ENCODE data around the gene TRNT1. TPM values are rescaled to one million over a fixed set of nuclear protein-coding genes. Genes with fewer than 3 reads are reported as not detected.

The TRNT1 gene
- total RNA-seq, 1 experiment from 2014 or later, result 41.7 TPM

DNA sequence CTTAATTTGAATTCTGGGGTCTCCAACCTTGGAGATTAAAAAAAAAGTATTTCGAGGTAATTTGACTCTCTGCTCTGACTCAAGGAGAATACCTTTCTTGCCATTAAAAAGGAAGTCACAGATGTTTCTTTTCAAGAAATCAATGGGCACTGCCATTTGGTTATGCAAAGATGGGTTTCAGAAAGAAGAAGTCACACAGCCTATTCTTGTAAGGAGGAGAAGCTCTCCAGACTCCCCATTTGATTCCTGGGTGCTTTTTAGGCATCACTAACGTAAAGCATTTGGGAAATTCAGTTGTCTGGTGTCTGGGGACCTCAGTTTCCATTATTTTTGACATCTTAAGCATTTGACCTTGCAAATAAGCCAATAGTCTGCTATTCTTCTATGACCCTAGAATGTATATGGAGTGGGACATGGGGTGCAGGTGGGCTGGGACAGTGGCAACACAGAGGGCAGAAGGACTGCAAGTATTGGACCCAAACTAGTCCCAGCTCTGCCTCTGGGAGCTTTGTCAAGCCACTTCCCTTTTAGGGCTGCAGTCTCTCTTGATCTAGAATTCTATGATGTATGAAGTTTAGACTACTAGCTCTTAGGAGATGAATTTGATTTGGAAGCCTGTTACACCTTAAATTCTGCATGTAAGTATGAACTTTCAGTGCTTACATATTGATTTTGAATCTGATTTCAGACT is 44.4 kb upstream of the TRNT1 start:
- ChIA-PET POLR2A (ENCODE audit: low non-redundant PET) (no interaction called here), CTCF (no interaction called here)
- intact Hi-C loops (cut with micrococcal nuclease; ENCODE audit: unreplicated experiment), result no loop called here

DNA sequence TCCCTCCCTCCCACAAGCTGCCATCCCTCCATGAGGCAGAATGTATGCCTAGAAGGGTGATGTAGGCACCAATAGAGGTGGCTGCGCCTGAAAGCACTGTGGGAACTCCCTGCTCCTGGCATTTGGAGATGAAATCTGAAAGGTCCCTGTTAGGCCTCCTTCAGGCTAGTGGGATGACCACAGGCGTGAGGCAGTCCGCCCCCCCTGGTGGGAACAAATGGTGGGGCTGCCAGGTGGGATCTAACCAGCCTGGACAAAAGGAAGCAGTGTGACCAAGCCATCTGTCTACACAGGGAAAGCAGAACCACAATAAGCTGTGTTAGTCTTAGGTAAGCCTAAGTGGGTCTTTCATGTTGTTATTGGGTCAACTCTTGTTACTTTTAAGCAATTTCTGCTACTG is 41.9 kb upstream of the TRNT1 start:
- no peak overlapping the region for H3K4me3 ChIP-seq (ENCODE audit: low read depth, low read length, poor library complexity, severe bottlenecking)
- no peaks in the 10 kb centered on the region for H3K9me3 ChIP-seq (ENCODE audit: low read depth, low read length, poor library complexity, severe bottlenecking)
- no peaks in the 10 kb centered on the region for H3K36me3 ChIP-seq (ENCODE audit: insufficient read depth, low read length, poor library complexity, severe bottlenecking)
- TF ChIP-seq, protein P1, sequence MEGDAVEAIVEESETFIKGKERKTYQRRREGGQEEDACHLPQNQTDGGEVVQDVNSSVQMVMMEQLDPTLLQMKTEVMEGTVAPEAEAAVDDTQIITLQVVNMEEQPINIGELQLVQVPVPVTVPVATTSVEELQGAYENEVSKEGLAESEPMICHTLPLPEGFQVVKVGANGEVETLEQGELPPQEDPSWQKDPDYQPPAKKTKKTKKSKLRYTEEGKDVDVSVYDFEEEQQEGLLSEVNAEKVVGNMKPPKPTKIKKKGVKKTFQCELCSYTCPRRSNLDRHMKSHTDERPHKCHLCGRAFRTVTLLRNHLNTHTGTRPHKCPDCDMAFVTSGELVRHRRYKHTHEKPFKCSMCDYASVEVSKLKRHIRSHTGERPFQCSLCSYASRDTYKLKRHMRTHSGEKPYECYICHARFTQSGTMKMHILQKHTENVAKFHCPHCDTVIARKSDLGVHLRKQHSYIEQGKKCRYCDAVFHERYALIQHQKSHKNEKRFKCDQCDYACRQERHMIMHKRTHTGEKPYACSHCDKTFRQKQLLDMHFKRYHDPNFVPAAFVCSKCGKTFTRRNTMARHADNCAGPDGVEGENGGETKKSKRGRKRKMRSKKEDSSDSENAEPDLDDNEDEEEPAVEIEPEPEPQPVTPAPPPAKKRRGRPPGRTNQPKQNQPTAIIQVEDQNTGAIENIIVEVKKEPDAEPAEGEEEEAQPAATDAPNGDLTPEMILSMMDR (conservative IDR thresholded peaks at IDR 0.05; ENCODE audit: low read depth, low read length), result no peak
- TF ChIP-seq EZH2 (IDR thresholded peaks at IDR 0.05; ENCODE audit: borderline replicate concordance, low read depth, low read length, poor library complexity, severe bottlenecking), result no peak
- ChIA-PET CTCF (no interaction called here), POLR2A (ENCODE audit: low non-redundant PET) (no interaction called here)
- intact Hi-C loops (cut with micrococcal nuclease; ENCODE audit: unreplicated experiment), result no loop called here
- H3K27me3 ChIP-seq (replicated peaks; ENCODE audit: insufficient read depth, low read depth, low read length, poor library complexity), result no peaks in the 10 kb centered on the region
- BruUV-seq (replicated peaks), result no TSS peak
- no peak for DNase-seq (ENCODE audit: low spot score)
- H3K27ac ChIP-seq (ENCODE audit: low read depth, low read length, poor library complexity, severe bottlenecking), result no peak overlapping the region
- H3K4me1 ChIP-seq (ENCODE audit: insufficient read depth, low read length, poor library complexity, severe bottlenecking), result no peaks in the 10 kb centered on the region

More for the DNA sequence above, 44.4 kb upstream of the TRNT1 start:
- Histone ChIP-seq H3K9me3 (ENCODE audit: low read depth, low read length, poor library complexity, severe bottlenecking) (no peaks in the 10 kb centered on the region), H3K4me1 (ENCODE audit: insufficient read depth, low read length, poor library complexity, severe bottlenecking) (no peaks in the 10 kb centered on the region), H3K4me3 (ENCODE audit: low read depth, low read length, poor library complexity, severe bottlenecking) (no peak overlapping the region), H3K27me3 (replicated peaks; ENCODE audit: insufficient read depth, low read depth, low read length, poor library complexity) (no peaks in the 10 kb centered on the region), H3K27ac (ENCODE audit: low read depth, low read length, poor library complexity, severe bottlenecking) (no peak overlapping the region), H3K36me3 (ENCODE audit: insufficient read depth, low read length, poor library complexity, severe bottlenecking) (no peaks in the 10 kb centered on the region)
- no peak for DNase-seq (ENCODE audit: low spot score)
- no TSS peak for BruUV-seq (replicated peaks)
- TF ChIP-seq EZH2 (IDR thresholded peaks at IDR 0.05; ENCODE audit: borderline replicate concordance, low read depth, low read length, poor library complexity, severe bottlenecking), result no peak
- TF ChIP-seq, protein P1 (conservative IDR thresholded peaks at IDR 0.05; ENCODE audit: low read depth, low read length), result no peak

DNA sequence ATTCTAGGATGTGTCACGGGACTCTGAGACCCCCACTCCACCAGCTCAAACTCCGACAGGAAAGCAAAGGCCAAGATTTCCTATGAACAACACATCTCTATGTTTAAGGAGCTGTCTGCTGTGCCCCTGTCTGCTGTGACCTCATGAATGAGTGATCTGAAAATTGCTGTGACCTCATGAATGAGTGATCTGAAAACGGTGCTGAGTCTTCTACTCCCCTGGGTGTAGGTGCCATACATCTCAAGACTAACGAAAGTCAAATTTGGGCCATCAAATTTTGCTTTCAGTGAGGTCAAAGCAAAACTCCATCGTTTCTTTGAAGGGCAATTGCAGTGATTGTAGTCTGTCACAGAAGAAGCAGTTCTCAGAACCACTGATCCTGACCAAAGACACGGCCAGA is 41.0 kb upstream of the TRNT1 start:
- POLR2A ChIA-PET (ENCODE audit: low non-redundant PET), result no interaction called here

More for the DNA sequence above, 41.0 kb upstream of the TRNT1 start:
- Histone ChIP-seq H3K27ac (ENCODE audit: low read depth, low read length, poor library complexity, severe bottlenecking) (no peak overlapping the region), H3K4me3 (ENCODE audit: low read depth, low read length, poor library complexity, severe bottlenecking) (no peak overlapping the region), H3K9me3 (ENCODE audit: low read depth, low read length, poor library complexity, severe bottlenecking) (no peaks in the 10 kb centered on the region), H3K36me3 (ENCODE audit: insufficient read depth, low read length, poor library complexity, severe bottlenecking) (no peaks in the 10 kb centered on the region), H3K27me3 (replicated peaks; ENCODE audit: insufficient read depth, low read depth, low read length, poor library complexity) (no peaks in the 10 kb centered on the region), H3K4me1 (ENCODE audit: insufficient read depth, low read length, poor library complexity, severe bottlenecking) (no peaks in the 10 kb centered on the region)
- CTCF ChIA-PET, result no interaction called here
- intact Hi-C loops (cut with micrococcal nuclease; ENCODE audit: unreplicated experiment), result no loop called here
- DNase-seq (ENCODE audit: low spot score), result no peak
- BruUV-seq (replicated peaks), result no TSS peak
- no peak for TF ChIP-seq EZH2 (IDR thresholded peaks at IDR 0.05; ENCODE audit: borderline replicate concordance, low read depth, low read length, poor library complexity, severe bottlenecking)
- TF ChIP-seq, protein P1 (conservative IDR thresholded peaks at IDR 0.05; ENCODE audit: low read depth, low read length), result no peak
